Gastroesophageal sphincter (tissue), 3 donors: ENCODE results near the gene TMC1.

Source experiments
- CTCF ChIP-seq, 4 experiments: fragments of 200-600 bp in 2 of 4; fragments of 450-650 bp in 2 of 4; sonication (generic) in 1 of 4; IDR thresholded peaks; one replicate each; pipeline ENCODE4 v1.5.1; 2017 to 2019; ENCODE audit warnings: antibody characterized with exemption in 4 of 4, mild to moderate bottlenecking in 2 of 4, moderate library complexity in 2 of 4
- EP300 ChIP-seq: sonication (generic); formaldehyde crosslinking; IDR thresholded peaks from one replicate; pipeline ENCODE4 v1.6.1; 2017; ENCODE audit warnings: antibody characterized with exemption, mild to moderate bottlenecking
- POLR2A ChIP-seq, 2 donors: fragments of 450-650 bp; IDR thresholded peaks; one replicate each; pipeline ENCODE4 v1.6.1; 2017; ENCODE audit warnings: antibody characterized with exemption in 2 of 2, mild to moderate bottlenecking in 2 of 2, moderate library complexity in 1 of 2
- POLR2AphosphoS5 ChIP-seq: sonication (generic); formaldehyde crosslinking; IDR thresholded peaks from one replicate; pipeline ENCODE4 v1.6.1; 2017; ENCODE audit warnings: antibody characterized with exemption

DNA sequence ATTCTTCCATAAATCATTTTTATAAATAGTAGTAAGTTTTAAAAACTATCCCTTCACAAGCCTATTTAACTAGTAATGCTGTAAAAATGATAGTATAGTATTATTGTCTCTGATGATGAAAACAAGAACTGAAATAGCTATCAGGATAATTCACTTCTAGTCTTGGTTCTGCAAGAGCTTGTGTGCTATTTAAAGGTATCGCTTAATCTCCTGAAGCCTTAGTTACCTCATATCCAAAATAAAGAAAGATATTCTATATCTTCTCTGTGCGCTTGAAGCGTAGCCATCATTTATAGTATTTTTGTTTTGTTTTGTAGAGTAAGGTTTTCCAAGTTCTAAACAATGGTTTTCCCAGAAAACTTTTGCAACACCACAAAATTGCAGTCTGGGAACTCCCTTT lies 180.1 kb downstream of the TMC1 start:
- TF ChIP-seq CTCF (IDR thresholded peaks at IDR 0.05) (no peak), POLR2A (IDR thresholded peaks at IDR 0.05) (no peak), POLR2AphosphoS5 (no peak), EP300 (no peak)
